GM23248 (cell line): ENCODE data around the gene CTXN1.

ENCODE experiments used
- EZH2 ChIP-seq: fragments of 200-600 bp; sonication (generic); IDR thresholded peaks from 2 replicates; pipeline ENCODE4 v1.6.1; 2018; ENCODE audit warnings: antibody characterized with exemption, mild to moderate bottlenecking; ENCODE audit not compliant: insufficient read depth, poor library complexity, severe bottlenecking
- EZH2phosphoT487 ChIP-seq: fragments of 200-600 bp; sonication (generic); IDR thresholded peaks from 2 replicates; pipeline ENCODE4 v1.6.1; 2018; ENCODE audit warnings: antibody characterized with exemption, moderate library complexity, mild to moderate bottlenecking, low read depth; ENCODE audit not compliant: insufficient read depth

GRCh38 chr19:7961920-7962626, 36.1 kb upstream of the CTXN1 start:
- TF ChIP-seq EZH2 = no peak
- no peak for TF ChIP-seq EZH2phosphoT487
